Smooth muscle cell (in vitro differentiated cells): ENCODE data around the gene JAKMIP1. TPM values are rescaled to one million over a fixed set of nuclear protein-coding genes. Genes with fewer than 3 reads are reported as not detected.

Experiments
- DNase-seq: peaks from one replicate; lab custom pipeline; 2025; ENCODE audit not compliant: unreplicated experiment; lab: John Stamatoyannopoulos, UW
- H2AFZ ChIP-seq: fragments of 200-600 bp; sonication (generic); 2 replicates; pipeline ENCODE4 v1.6.0; 2016; ENCODE audit warnings: antibody characterized with exemption, low read depth, mild to moderate bottlenecking
- H3F3A ChIP-seq: fragments of 200-600 bp; sonication (generic); 2 replicates; pipeline ENCODE4 v1.6.0; 2017; ENCODE audit warnings: antibody characterized with exemption, low read depth
- H3K27ac ChIP-seq: fragments of 200-600 bp; sonication (generic); 2 replicates; pipeline ENCODE4 v1.5.1; 2016; ENCODE audit warnings: low read depth, mild to moderate bottlenecking
- H3K27me3 ChIP-seq: fragments of 200-600 bp; sonication (generic); 2 replicates; pipeline ENCODE4 v1.6.1; 2016; ENCODE audit warnings: low read depth, mild to moderate bottlenecking
- H3K36me3 ChIP-seq: fragments of 200-600 bp; sonication (generic); 2 replicates; pipeline ENCODE4 v1.5.1; 2016; ENCODE audit warnings: low read depth
- H3K4me1 ChIP-seq: fragments of 200-600 bp; sonication (generic); 2 replicates; pipeline ENCODE4 v1.5.1; 2016; ENCODE audit warnings: low read depth
- H3K4me2 ChIP-seq: fragments of 200-600 bp; sonication (generic); 2 replicates; pipeline ENCODE4 v1.6.0; 2016; ENCODE audit warnings: mild to moderate bottlenecking
- H3K4me3 ChIP-seq: fragments of 200-600 bp; sonication (generic); 2 replicates; pipeline ENCODE4 v1.5.1; 2016; ENCODE audit warnings: mild to moderate bottlenecking
- H3K79me2 ChIP-seq: fragments of 200-600 bp; sonication (generic); 2 replicates; pipeline ENCODE4 v1.6.0; 2016; ENCODE audit warnings: low read depth, mild to moderate bottlenecking
- H3K9ac ChIP-seq: fragments of 200-600 bp; sonication (generic); 2 replicates; pipeline ENCODE4 v1.6.0; 2016; ENCODE audit warnings: low read depth
- H3K9me3 ChIP-seq: fragments of 200-600 bp; sonication (generic); replicated peaks from 2 replicates; pipeline ENCODE4 v1.5.1; 2016; ENCODE audit warnings: low read depth
- H4K20me1 ChIP-seq: fragments of 200-600 bp; sonication (generic); 2 replicates; pipeline ENCODE4 v1.6.0; 2016; ENCODE audit warnings: low read depth
- WGBS: methylation state at CpG from one replicate; pipeline ENCODE4 v1.1.7; 2016; ENCODE audit warnings: low lambda C conversion rate; 5-methylcytosine and 5-hydroxymethylcytosine counted together
- polyA plus RNA-seq: library from polyadenylated mRNA; unstranded; fragments of >200 nt; fragmentation: Nextera tagmentation; extraction: Ambion mirVana; gene quantifications from 2 replicates; pipeline ENCODE4 v1.2.1, GENCODE V29; 2016
- total RNA-seq: library from RNA; depleted of rRNA; stranded (reverse); fragments of >200 nt; gene quantifications from 2 replicates; pipeline ENCODE4 v1.2.3, GENCODE V29; 2014
- TF ChIP-seq, protein P1 (sequence below): fragments of 200-600 bp; sonication (generic); IDR thresholded peaks from 2 replicates; pipeline ENCODE4 v1.5.1; 2017; ENCODE audit warnings: borderline replicate concordance, mild to moderate bottlenecking, antibody characterized with exemption; ENCODE audit not compliant: insufficient read depth, poor library complexity, severe bottlenecking

JAKMIP1 gene
- total and polyA plus RNA-seq, 2 experiments from 2014 or later = 0.64 TPM; not detected in 1

GRCh38 chr4:6204871-6205566, 4.7 kb upstream of the JAKMIP1 start:
- peaks cover 21% of the 10 kb centered on the region for H3K27me3 ChIP-seq
- H4K20me1 ChIP-seq = no peaks in the 10 kb centered on the region
- no peaks in the 10 kb centered on the region for H3K9me3 ChIP-seq
- H3K9ac ChIP-seq = no peak overlapping the region
- no peak overlapping the region for H3K4me3 ChIP-seq
- no peak overlapping the region for H2AFZ ChIP-seq
- no peak for DNase-seq
- H3K4me1 ChIP-seq = no peaks in the 10 kb centered on the region
- TF ChIP-seq, protein P1, sequence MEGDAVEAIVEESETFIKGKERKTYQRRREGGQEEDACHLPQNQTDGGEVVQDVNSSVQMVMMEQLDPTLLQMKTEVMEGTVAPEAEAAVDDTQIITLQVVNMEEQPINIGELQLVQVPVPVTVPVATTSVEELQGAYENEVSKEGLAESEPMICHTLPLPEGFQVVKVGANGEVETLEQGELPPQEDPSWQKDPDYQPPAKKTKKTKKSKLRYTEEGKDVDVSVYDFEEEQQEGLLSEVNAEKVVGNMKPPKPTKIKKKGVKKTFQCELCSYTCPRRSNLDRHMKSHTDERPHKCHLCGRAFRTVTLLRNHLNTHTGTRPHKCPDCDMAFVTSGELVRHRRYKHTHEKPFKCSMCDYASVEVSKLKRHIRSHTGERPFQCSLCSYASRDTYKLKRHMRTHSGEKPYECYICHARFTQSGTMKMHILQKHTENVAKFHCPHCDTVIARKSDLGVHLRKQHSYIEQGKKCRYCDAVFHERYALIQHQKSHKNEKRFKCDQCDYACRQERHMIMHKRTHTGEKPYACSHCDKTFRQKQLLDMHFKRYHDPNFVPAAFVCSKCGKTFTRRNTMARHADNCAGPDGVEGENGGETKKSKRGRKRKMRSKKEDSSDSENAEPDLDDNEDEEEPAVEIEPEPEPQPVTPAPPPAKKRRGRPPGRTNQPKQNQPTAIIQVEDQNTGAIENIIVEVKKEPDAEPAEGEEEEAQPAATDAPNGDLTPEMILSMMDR = no peak
- no peaks in the 10 kb centered on the region for H3K79me2 ChIP-seq
- no peak overlapping the region for H3K27ac ChIP-seq
- H3K4me2 ChIP-seq = no peak overlapping the region
- WGBS = 70% methylated on average over 8 of the region's 8 CpGs
- no peaks in the 10 kb centered on the region for H3K36me3 ChIP-seq
- H3F3A ChIP-seq = no peaks in the 10 kb centered on the region

DNA sequence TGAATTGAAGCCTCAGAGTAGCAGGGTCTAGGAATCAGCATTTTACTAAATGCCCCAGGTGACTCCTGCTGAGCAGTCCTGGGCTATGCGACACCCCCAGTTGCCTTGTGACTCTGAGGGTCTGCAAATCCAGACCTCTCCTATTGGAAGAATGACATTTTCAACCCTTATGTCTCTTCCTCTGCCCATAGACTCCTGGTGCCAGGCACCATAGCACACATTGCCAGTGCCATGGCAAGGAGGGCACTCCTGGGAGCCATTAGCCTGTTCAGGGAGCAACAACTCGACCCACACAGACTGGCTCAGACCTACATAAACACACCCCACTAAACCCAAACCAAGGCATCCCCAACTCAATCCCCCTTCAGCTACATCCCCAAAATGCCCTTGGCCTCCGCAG, 3.7 kb upstream of the JAKMIP1 start:
- H4K20me1 ChIP-seq = no peaks in the 10 kb centered on the region
- H3K27me3 ChIP-seq = peaks cover 29% of the 10 kb centered on the region
- H3K79me2 ChIP-seq = no peaks in the 10 kb centered on the region
- H3F3A ChIP-seq = no peaks in the 10 kb centered on the region
- TF ChIP-seq, protein P1 = no peak
- no peak overlapping the region for H3K4me3 ChIP-seq
- no peak overlapping the region for H3K27ac ChIP-seq
- no peak overlapping the region for H3K4me2 ChIP-seq
- H3K9me3 ChIP-seq = no peaks in the 10 kb centered on the region
- no peaks in the 10 kb centered on the region for H3K36me3 ChIP-seq
- H3K4me1 ChIP-seq = no peaks in the 10 kb centered on the region
- DNase-seq = no peak
- H3K9ac ChIP-seq = no peak overlapping the region
- no peak overlapping the region for H2AFZ ChIP-seq
- 93% methylated on average over 3 of the region's 3 CpGs for WGBS

GRCh38 chr4:6201580-6202091, 1.3 kb upstream of the JAKMIP1 start:
- H3K4me2 ChIP-seq = no peak overlapping the region
- H3K27me3 ChIP-seq = peaks cover 50% of the 10 kb centered on the region
- no peak overlapping the region for H3K4me3 ChIP-seq
- DNase-seq = no peak
- no peak overlapping the region for H3K9ac ChIP-seq
- no peak overlapping the region for H2AFZ ChIP-seq
- H3K4me1 ChIP-seq = no peaks in the 10 kb centered on the region
- no peaks in the 10 kb centered on the region for H3K79me2 ChIP-seq
- TF ChIP-seq, protein P1 = no peak
- 85% methylated on average over 7 of the region's 7 CpGs for WGBS
- H3F3A ChIP-seq = no peaks in the 10 kb centered on the region
- no peaks in the 10 kb centered on the region for H3K36me3 ChIP-seq
- H3K9me3 ChIP-seq = no peaks in the 10 kb centered on the region
- no peak overlapping the region for H3K27ac ChIP-seq
- no peaks in the 10 kb centered on the region for H4K20me1 ChIP-seq

GRCh38 chr4:6200922-6201362, 593 bp upstream of the JAKMIP1 start:
- Histone ChIP-seq H3K9me3 (no peaks in the 10 kb centered on the region), H3K79me2 (no peaks in the 10 kb centered on the region), H3K36me3 (no peaks in the 10 kb centered on the region), H3K27me3 (peaks cover 57% of the 10 kb centered on the region), H2AFZ (peak overlapping the region; percentile 88), H3F3A (no peaks in the 10 kb centered on the region), H3K4me1 (no peaks in the 10 kb centered on the region), H3K9ac (no peak overlapping the region), H3K27ac (no peak overlapping the region), H3K4me3 (peak overlapping the region; percentile 65), H3K4me2 (peak overlapping the region; percentile 100), H4K20me1 (no peaks in the 10 kb centered on the region)
- TF ChIP-seq, protein P1 = no peak
- no peak for DNase-seq
- WGBS = 15% methylated on average over 15 of the region's 15 CpGs
